ENCODE data around the gene RASSF3.

RASSF3 gene

DNA sequence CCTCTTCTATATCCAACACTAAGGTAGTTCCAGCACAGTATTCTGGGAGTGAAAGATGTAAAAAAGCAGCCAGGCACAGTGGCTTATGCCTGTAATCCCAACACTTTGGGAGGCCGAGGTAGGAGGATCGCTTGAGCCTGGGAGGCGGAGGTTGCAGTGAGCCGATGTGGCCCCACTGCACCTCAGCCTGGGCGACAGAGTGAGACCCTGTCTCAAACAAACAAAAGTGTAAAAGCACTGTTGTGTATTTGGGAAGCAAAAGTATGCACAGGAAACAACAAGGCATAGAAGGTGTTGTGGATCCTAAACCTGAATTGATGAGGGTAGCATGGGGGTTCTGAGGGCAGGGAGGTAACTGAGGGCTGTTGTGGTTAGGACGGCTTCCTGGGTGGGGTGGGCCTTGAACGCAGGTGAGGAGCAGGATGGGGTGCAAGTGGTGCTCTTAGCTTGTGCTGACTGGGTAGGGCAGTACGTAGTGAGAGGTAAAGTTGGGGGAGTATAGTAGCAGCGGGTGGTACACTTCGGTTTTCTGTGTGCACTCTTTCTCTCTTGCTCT lies 64.2 kb downstream of the RASSF3 start:
- TF ChIP-seq, protein P1, sequence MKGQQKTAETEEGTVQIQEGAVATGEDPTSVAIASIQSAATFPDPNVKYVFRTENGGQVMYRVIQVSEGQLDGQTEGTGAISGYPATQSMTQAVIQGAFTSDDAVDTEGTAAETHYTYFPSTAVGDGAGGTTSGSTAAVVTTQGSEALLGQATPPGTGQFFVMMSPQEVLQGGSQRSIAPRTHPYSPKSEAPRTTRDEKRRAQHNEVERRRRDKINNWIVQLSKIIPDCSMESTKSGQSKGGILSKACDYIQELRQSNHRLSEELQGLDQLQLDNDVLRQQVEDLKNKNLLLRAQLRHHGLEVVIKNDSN (IDR thresholded peaks at IDR 0.05): no peak
- TF ChIP-seq RAD21 (IDR thresholded peaks at IDR 0.05; ENCODE audit: low read depth) (no peak), TAF1 (IDR thresholded peaks at IDR 0.05; ENCODE audit: low read depth) (no peak)
- TF ChIP-seq, protein P2, sequence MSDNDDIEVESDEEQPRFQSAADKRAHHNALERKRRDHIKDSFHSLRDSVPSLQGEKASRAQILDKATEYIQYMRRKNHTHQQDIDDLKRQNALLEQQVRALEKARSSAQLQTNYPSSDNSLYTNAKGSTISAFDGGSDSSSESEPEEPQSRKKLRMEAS (IDR thresholded peaks at IDR 0.05): no peak

DNA sequence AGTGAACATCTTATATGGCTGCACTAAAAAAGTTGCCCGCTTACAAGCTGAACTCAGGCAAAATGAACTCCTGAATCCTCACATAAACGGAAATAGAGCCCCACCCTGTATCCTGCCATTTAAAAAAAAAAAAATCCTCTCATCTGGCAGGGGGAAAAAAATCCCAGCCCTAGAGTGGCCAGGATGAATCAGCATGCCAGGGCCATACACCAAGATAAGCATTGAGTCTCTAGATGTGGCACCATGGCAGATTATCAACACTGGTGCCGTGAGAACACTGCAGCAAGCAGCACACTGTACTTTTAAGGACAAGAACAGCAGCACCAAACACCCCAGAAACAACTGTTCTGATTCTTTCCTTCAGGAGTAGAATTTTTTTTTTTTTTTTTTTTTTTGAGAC lies 65.5 kb downstream of the RASSF3 start:
- TF ChIP-seq EGR1 (IDR thresholded peaks at IDR 0.05) (no peak), YY1 (IDR thresholded peaks at IDR 0.05; ENCODE audit: low read depth) (0 out of 2 replicates have a peak, but pooled peaks have one; percentile 6), TAF1 (IDR thresholded peaks at IDR 0.05; ENCODE audit: low read depth) (no peak), CEBPB (IDR thresholded peaks at IDR 0.05) (no peak), ZBTB7A (IDR thresholded peaks at IDR 0.05; ENCODE audit: low read depth) (no peak), TEAD4 (IDR thresholded peaks at IDR 0.05) (no peak), RAD21 (IDR thresholded peaks at IDR 0.05; ENCODE audit: low read depth) (no peak)
- TF ChIP-seq, protein P2 (IDR thresholded peaks at IDR 0.05): no peak

DNA sequence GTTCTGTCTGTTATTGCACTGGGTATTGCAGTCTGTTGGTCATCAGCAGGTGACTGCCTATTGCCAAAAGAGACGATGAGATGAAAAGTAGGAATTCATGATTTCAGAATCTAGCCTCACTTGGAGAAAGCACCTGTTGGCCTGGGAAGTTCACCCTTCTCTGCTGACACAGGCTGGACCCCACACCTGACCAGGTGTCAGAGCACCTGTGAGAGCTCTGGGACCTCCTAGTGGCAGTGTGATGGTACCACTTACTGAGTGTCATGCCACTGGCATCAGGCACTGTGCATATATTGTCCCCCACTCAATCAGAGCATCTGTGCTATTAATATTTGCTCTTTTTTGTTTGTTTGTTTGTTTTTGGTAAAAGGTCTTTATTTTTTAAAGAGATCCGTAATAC lies 68.0 kb downstream of the RASSF3 start:
- no peak for TF ChIP-seq TAF1 (IDR thresholded peaks at IDR 0.05; ENCODE audit: low read depth)
- TF ChIP-seq RAD21 (IDR thresholded peaks at IDR 0.05; ENCODE audit: low read depth): peak; percentile 49
- TF ChIP-seq EP300 (IDR thresholded peaks at IDR 0.05; ENCODE audit: borderline replicate concordance): no peak
- TF ChIP-seq TEAD4 (IDR thresholded peaks at IDR 0.05): no peak
- TF ChIP-seq CREB1 (IDR thresholded peaks at IDR 0.05; ENCODE audit: low read depth): no peak

DNA sequence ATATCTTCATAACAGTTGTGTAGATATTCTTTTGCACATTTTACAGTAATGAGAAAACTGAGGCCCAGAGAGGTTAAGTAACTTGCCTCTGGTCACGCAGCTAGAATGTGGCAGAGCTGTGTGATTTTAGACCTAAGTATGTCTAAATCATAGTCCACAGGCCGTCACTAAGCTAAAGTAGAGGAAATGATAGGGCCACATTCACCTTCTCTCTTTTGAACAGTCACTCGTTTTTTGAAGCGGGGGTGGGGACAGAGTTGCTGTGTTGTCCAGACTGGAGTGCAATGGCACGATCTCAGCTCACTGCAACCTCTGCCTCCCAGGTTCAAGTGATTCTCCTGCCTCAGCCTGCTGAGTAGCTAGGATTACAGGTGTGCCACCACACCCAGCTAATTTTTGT lies 68.5 kb downstream of the RASSF3 start:
- TF ChIP-seq YY1 (IDR thresholded peaks at IDR 0.05; ENCODE audit: low read depth): no peak
- TF ChIP-seq RAD21 (IDR thresholded peaks at IDR 0.05; ENCODE audit: low read depth): no peak
- TF ChIP-seq TCF12 (IDR thresholded peaks at IDR 0.05; ENCODE audit: low read depth): no peak
- no peak for TF ChIP-seq TEAD4 (IDR thresholded peaks at IDR 0.05)
- TF ChIP-seq EP300 (IDR thresholded peaks at IDR 0.05; ENCODE audit: borderline replicate concordance): no peak
- TF ChIP-seq FOXM1 (IDR thresholded peaks at IDR 0.05; ENCODE audit: borderline replicate concordance, low read depth): no peak
- TF ChIP-seq TAF1 (IDR thresholded peaks at IDR 0.05; ENCODE audit: low read depth): no peak

DNA sequence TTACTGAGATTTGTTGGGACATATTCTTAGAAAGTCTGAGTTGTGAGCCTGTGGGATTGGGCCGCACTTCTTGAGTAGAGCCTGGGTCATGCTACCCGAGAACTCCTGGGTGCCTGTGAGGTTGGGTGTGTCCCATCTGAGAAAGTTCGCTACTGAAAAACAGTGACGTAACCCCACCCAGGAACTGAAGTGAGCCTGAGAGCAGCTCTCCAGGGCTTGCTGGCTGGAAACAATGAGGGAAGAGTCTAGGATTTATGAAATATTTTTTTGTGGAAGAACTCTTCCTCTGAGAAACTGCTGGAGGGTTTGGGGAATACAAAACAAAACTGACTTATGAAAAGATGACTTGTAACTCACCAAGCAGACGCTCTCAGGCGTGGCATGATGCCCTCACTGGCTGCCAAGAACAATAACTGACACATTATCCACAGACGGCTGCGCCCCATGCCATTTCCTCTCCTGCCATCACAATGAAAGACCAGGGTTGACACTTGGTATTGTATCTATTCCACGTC lies 69.2 kb downstream of the RASSF3 start:
- TF ChIP-seq NFIC (IDR thresholded peaks at IDR 0.05) (peak; percentile 98), YY1 (IDR thresholded peaks at IDR 0.05; ENCODE audit: low read depth) (peak; percentile 75), CREB1 (IDR thresholded peaks at IDR 0.05; ENCODE audit: low read depth) (no peak), EP300 (IDR thresholded peaks at IDR 0.05; ENCODE audit: borderline replicate concordance) (peak; percentile 94), TAF1 (IDR thresholded peaks at IDR 0.05; ENCODE audit: low read depth) (no peak), RAD21 (IDR thresholded peaks at IDR 0.05; ENCODE audit: low read depth) (0 out of 2 replicates have a peak, but pooled peaks have one; percentile 6), CEBPB (IDR thresholded peaks at IDR 0.05) (0 out of 2 replicates have a peak, but pooled peaks have one; percentile 29), EGR1 (IDR thresholded peaks at IDR 0.05) (no peak), TCF12 (IDR thresholded peaks at IDR 0.05; ENCODE audit: low read depth) (peak; percentile 92), TEAD4 (IDR thresholded peaks at IDR 0.05) (peak; percentile 75), FOXM1 (IDR thresholded peaks at IDR 0.05; ENCODE audit: borderline replicate concordance, low read depth) (peak; percentile 68), ZBTB7A (IDR thresholded peaks at IDR 0.05; ENCODE audit: low read depth) (no peak)
- TF ChIP-seq, protein P3, sequence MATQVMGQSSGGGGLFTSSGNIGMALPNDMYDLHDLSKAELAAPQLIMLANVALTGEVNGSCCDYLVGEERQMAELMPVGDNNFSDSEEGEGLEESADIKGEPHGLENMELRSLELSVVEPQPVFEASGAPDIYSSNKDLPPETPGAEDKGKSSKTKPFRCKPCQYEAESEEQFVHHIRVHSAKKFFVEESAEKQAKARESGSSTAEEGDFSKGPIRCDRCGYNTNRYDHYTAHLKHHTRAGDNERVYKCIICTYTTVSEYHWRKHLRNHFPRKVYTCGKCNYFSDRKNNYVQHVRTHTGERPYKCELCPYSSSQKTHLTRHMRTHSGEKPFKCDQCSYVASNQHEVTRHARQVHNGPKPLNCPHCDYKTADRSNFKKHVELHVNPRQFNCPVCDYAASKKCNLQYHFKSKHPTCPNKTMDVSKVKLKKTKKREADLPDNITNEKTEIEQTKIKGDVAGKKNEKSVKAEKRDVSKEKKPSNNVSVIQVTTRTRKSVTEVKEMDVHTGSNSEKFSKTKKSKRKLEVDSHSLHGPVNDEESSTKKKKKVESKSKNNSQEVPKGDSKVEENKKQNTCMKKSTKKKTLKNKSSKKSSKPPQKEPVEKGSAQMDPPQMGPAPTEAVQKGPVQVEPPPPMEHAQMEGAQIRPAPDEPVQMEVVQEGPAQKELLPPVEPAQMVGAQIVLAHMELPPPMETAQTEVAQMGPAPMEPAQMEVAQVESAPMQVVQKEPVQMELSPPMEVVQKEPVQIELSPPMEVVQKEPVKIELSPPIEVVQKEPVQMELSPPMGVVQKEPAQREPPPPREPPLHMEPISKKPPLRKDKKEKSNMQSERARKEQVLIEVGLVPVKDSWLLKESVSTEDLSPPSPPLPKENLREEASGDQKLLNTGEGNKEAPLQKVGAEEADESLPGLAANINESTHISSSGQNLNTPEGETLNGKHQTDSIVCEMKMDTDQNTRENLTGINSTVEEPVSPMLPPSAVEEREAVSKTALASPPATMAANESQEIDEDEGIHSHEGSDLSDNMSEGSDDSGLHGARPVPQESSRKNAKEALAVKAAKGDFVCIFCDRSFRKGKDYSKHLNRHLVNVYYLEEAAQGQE (IDR thresholded peaks at IDR 0.05; ENCODE audit: low read depth): no peak
- TF ChIP-seq, protein P2 (IDR thresholded peaks at IDR 0.05): peak; percentile 68
- TF ChIP-seq, protein P1 (IDR thresholded peaks at IDR 0.05): no peak

DNA sequence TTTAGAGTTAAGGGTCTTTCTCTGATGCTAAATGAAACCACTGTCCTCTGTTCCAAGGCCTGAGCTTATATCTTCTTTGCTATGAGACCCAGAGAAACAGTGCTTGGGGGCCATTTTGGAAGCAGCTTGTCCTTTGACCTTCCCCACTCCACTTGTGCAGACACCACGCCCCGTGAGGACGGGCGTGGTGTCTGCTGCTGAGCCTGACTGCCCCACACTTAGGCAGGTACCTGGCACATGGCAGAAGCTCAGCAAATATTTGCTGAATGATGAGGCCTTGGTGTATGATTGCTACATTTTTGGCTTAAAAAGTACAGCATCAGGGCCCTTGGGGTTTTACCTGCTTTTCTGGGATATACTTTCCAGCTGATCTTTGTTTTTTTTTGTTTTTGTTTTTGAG lies 69.9 kb downstream of the RASSF3 start:
- TF ChIP-seq, protein P2 (IDR thresholded peaks at IDR 0.05): peak; percentile 77
- TF ChIP-seq, protein P1 (IDR thresholded peaks at IDR 0.05): no peak
- TF ChIP-seq NFIC (IDR thresholded peaks at IDR 0.05): peak; percentile 69
- no peak for TF ChIP-seq RAD21 (IDR thresholded peaks at IDR 0.05; ENCODE audit: low read depth)
- TF ChIP-seq TEAD4 (IDR thresholded peaks at IDR 0.05): peak; percentile 66
- TF ChIP-seq EP300 (IDR thresholded peaks at IDR 0.05; ENCODE audit: borderline replicate concordance): peak; percentile 40; the same call in 1 of the 2 replicates
- no peak for TF ChIP-seq EGR1 (IDR thresholded peaks at IDR 0.05)
- TF ChIP-seq TAF1 (IDR thresholded peaks at IDR 0.05; ENCODE audit: low read depth): 0 out of 2 replicates have a peak, but pooled peaks have one; percentile 42
- TF ChIP-seq CREB1 (IDR thresholded peaks at IDR 0.05; ENCODE audit: low read depth): no peak
- TF ChIP-seq YY1 (IDR thresholded peaks at IDR 0.05; ENCODE audit: low read depth): peak; percentile 83

All from Ishikawa (cell line).